B cell (primary cell): Measurements from ENCODE around the gene ORC1. TPM values are rescaled to one million over a fixed set of nuclear protein-coding genes. Genes with fewer than 3 reads are reported as not detected.

Experiments
- ATAC-seq: fragments of 200-7000 bp; cut with Tn5 transposase; one replicate; pipeline ENCODE4 v1.10.0; 2021; ENCODE audit warnings: low read depth, mild to moderate bottlenecking, moderate number of reproducible peaks, moderate library complexity
- CTCF ChIA-PET: fragments of 350-600 bp; sonication (Branson Sonifier 250); formaldehyde crosslinking; loops from one replicate; lab custom pipeline; 2021; ENCODE audit warnings: antibody characterized with exemption, inconsistent platforms; lab: Charles Lee
- POLR2A ChIA-PET: fragments of 350-600 bp; sonication (Branson Sonifier 250); formaldehyde crosslinking; loops from one replicate; lab custom pipeline; 2021; ENCODE audit warnings: antibody characterized with exemption; lab: Charles Lee
- DNase-seq: peaks from one replicate; pipeline ENCODE4 v3.0.0; 2013
- H2AFZ ChIP-seq: 2 replicates; pipeline ENCODE4 v1.6.1; 2012; ENCODE audit warnings: mild to moderate bottlenecking, low read depth, low read length; ENCODE audit not compliant: insufficient read depth, poor library complexity, severe bottlenecking
- H3K27ac ChIP-seq, 2 donors: 1 replicate in 1 of 2; 2 replicates in 1 of 2; pipeline ENCODE4 v1.5.1; 2012 to 2013; ENCODE audit warnings: low read length in 2 of 2, mild to moderate bottlenecking in 2 of 2, moderate library complexity in 1 of 2
- H3K27me3 ChIP-seq, 4 experiments: fragments of 200-600 bp in 1 of 4; sonication (generic) in 1 of 4; replicated peaks in 1 of 4; 1 replicate in 2 of 4; 2 replicates in 2 of 4; pipeline versions ENCODE4 v1.6.1 to v1.7.0; 2013 to 2016; ENCODE audit warnings: low read length in 3 of 4, mild to moderate bottlenecking in 2 of 4, mixed read lengths in 1 of 4, moderate library complexity in 1 of 4; ENCODE audit not compliant: insufficient read depth in 4 of 4, control insufficient read depth in 3 of 4; ENCODE audit errors: control extremely low read depth in 1 of 4
- H3K36me3 ChIP-seq, 2 experiments: replicated peaks in 1 of 2; 1 replicate in 1 of 2; 2 replicates in 1 of 2; pipeline versions ENCODE4 v1.6.1 to v1.7.1; 2013; ENCODE audit warnings: low read length in 1 of 2; ENCODE audit not compliant: insufficient read depth in 2 of 2, control insufficient read depth in 1 of 2; ENCODE audit errors: control extremely low read depth in 1 of 2, extremely low read depth in 1 of 2
- H3K4me1 ChIP-seq, 2 donors: fragments of 200-600 bp in 1 of 2; sonication (generic) in 1 of 2; 1 replicate in 1 of 2; 2 replicates in 1 of 2; pipeline versions ENCODE4 v1.5.1 to v1.6.1; 2013 to 2017; ENCODE audit warnings: low read length in 2 of 2; ENCODE audit not compliant: control insufficient read depth in 2 of 2, insufficient read depth in 2 of 2
- H3K4me2 ChIP-seq: replicated peaks from 2 replicates; pipeline ENCODE3; 2012; ENCODE audit warnings: mild to moderate bottlenecking, low read depth, low read length; ENCODE audit not compliant: poor library complexity, severe bottlenecking
- H3K4me3 ChIP-seq, 5 experiments: fragments of 200-600 bp in 1 of 5; sonication (generic) in 1 of 5; 1 replicate in 3 of 5; 2 replicates in 2 of 5; pipeline versions ENCODE4 v1.5.1 to v1.7.0; 2011 to 2016; ENCODE audit warnings: low read length in 4 of 5, mild to moderate bottlenecking in 4 of 5, low read depth in 2 of 5, control low read depth in 1 of 5, moderate library complexity in 1 of 5; ENCODE audit not compliant: insufficient read depth in 1 of 5; ENCODE audit errors: control extremely low read depth in 1 of 5, extremely low read depth in 1 of 5
- H3K79me2 ChIP-seq: fragments of 200-600 bp; sonication (generic); one replicate; pipeline ENCODE4 v1.6.0; 2016; ENCODE audit warnings: low read length; ENCODE audit not compliant: control insufficient read depth, insufficient read depth
- H3K9ac ChIP-seq: fragments of 200-600 bp; sonication (generic); 2 replicates; pipeline ENCODE4 v1.6.1; 2017; ENCODE audit warnings: mild to moderate bottlenecking, low read length, moderate library complexity
- H3K9me3 ChIP-seq, 3 donors: one replicate each; pipeline versions ENCODE4 v1.6.1 to v1.7.1; 2013; ENCODE audit warnings: low read length in 2 of 3; ENCODE audit not compliant: control insufficient read depth in 2 of 3, insufficient read depth in 1 of 3; ENCODE audit errors: control extremely low read depth in 1 of 3
- H4K20me1 ChIP-seq: 2 replicates; pipeline ENCODE4 v1.6.0; 2012; ENCODE audit warnings: mild to moderate bottlenecking, low read length; ENCODE audit not compliant: insufficient read depth, control insufficient read depth, poor library complexity, severe bottlenecking
- H3K27ac Mint-ChIP-seq: one replicate; pipeline ENCODE4 v1.8.0; 2021; ENCODE audit warnings: mixed read lengths
- H3K27me3 Mint-ChIP-seq: one replicate; pipeline ENCODE4 v1.8.0; 2021; ENCODE audit warnings: mixed read lengths
- H3K4me1 Mint-ChIP-seq: one replicate; pipeline ENCODE4 v1.8.0; 2021; ENCODE audit warnings: mixed read lengths
- H3K4me3 Mint-ChIP-seq: one replicate; pipeline ENCODE4 v1.8.0; 2021; ENCODE audit warnings: mixed read lengths
- H3K9me3 Mint-ChIP-seq: one replicate; pipeline ENCODE4 v1.8.0; 2022; ENCODE audit warnings: mixed read lengths; ENCODE audit not compliant: insufficient read depth
- EZH2 ChIP-seq: IDR thresholded peaks from 2 replicates; pipeline ENCODE4 v1.6.1; 2012; ENCODE audit warnings: borderline replicate concordance, low read depth, mild to moderate bottlenecking, moderate library complexity, low read length; ENCODE audit not compliant: insufficient read depth, poor library complexity, severe bottlenecking
- WGBS: methylation state at CpG from one replicate; pipeline ENCODE4 v1.1.5; 2013; ENCODE audit warnings: missing lambda C conversion rate; ENCODE audit not compliant: insufficient coverage; 5-methylcytosine and 5-hydroxymethylcytosine counted together
- intact Hi-C: fragments of 100-400 bp; cut with micrococcal nuclease; formaldehyde crosslinking; loops from one replicate; pipeline ENCODE4 v1.10.0; 2022
- polyA plus RNA-seq: library from polyadenylated mRNA; depleted of rRNA; stranded (reverse); fragments of >200 nt; gene quantifications from 2 replicates; pipeline ENCODE4 v1.2.3, GENCODE V29; 2012
- total RNA-seq, 2 donors: library from RNA; stranded (reverse); fragments of 120-200 nt in 1 of 2; gene quantifications; 1 replicate in 1 of 2; 2 replicates in 1 of 2; pipeline versions ENCODE4 v1.2.3 to v1.2.4, GENCODE V29; 2013 to 2022
- TF ChIP-seq, protein P1 (sequence below): fragments of 200-600 bp; IDR thresholded peaks from one replicate; pipeline ENCODE4 v1.8.0; 2022; ENCODE audit warnings: antibody characterized with exemption, mild to moderate bottlenecking

The ORC1 gene
- total and polyA plus RNA-seq, 2 donors (not counting 1 experiment from before 2014, with no cell fraction given), result 0.78 to 1.3 TPM

DNA sequence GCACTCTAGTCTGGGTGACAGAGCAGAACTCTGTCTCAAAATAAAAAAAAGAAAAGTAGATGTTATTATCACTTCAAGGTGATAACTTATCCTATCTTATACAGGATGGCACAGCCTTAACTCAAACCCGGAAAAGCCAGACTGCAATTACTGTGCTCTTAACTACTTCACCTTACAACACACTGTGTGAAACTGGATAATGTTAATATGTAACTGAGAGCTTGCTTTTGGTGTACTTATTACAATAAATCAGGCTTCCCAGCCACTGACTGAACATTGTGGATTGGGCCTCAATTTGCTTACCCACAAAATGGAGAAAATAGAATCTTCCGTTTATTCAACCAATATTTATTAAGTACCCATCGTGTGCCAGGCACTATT lies 1.4 kb downstream of the ORC1 start:
- H3K27me3 Mint-ChIP-seq, result no peaks in the 10 kb centered on the region
- Histone ChIP-seq H3K9ac (no peak overlapping the region), H3K36me3 (peaks cover 0 to 11% of the 10 kb centered on the region in 2 experiments), H3K27ac (no peak overlapping the region), H2AFZ (no peak overlapping the region), H3K4me2 (no peak overlapping the region), H3K79me2 (peaks cover 45% of the 10 kb centered on the region), H3K4me3 (no peak overlapping the region), H4K20me1 (no peaks in the 10 kb centered on the region), H3K27me3 (no peaks in the 10 kb centered on the region), H3K9me3 (no peaks in the 10 kb centered on the region), H3K4me1 (peaks cover 15 to 22% of the 10 kb centered on the region in 2 donors)
- H3K9me3 Mint-ChIP-seq, result no peaks in the 10 kb centered on the region
- H3K27ac Mint-ChIP-seq, result no peak overlapping the region
- ChIA-PET CTCF (no interaction called here), POLR2A (no interaction called here)
- ATAC-seq (no peak), DNase-seq (no peak)
- intact Hi-C loops, result loop anchor here (10.0 kb wide), 1 partner anchor 522 kb away; the partner anchor contains the start of genes ECHDC2 and SCP2
- WGBS, result no CpG with 5 or more reads among the region's 3 CpGs
- H3K4me1 Mint-ChIP-seq, result peaks cover 32% of the 10 kb centered on the region
- TF ChIP-seq, protein P1, sequence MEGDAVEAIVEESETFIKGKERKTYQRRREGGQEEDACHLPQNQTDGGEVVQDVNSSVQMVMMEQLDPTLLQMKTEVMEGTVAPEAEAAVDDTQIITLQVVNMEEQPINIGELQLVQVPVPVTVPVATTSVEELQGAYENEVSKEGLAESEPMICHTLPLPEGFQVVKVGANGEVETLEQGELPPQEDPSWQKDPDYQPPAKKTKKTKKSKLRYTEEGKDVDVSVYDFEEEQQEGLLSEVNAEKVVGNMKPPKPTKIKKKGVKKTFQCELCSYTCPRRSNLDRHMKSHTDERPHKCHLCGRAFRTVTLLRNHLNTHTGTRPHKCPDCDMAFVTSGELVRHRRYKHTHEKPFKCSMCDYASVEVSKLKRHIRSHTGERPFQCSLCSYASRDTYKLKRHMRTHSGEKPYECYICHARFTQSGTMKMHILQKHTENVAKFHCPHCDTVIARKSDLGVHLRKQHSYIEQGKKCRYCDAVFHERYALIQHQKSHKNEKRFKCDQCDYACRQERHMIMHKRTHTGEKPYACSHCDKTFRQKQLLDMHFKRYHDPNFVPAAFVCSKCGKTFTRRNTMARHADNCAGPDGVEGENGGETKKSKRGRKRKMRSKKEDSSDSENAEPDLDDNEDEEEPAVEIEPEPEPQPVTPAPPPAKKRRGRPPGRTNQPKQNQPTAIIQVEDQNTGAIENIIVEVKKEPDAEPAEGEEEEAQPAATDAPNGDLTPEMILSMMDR, result no peak
- TF ChIP-seq EZH2, result no peak
- H3K4me3 Mint-ChIP-seq, result no peak overlapping the region

DNA sequence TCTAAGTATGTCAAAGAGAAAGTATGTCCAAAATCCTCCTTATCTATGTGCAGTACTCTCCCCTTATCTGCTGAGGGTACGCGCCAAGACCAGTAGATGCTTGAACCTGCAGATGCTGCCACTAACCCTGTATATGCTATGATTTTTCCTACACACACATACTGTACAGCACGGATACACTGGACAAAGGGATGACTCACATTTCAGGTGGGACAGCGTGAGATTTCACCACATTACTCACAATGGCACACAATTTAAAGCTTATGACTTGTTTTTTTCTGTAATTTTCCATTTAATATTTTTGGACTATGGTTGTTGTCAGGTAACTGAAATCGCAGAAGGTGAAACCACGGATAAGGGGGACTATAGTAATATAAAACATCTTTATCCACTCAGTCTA lies 4.1 kb downstream of the ORC1 start:
- no peak overlapping the region for H3K27ac ChIP-seq
- intact Hi-C loops, result loop anchor here (10.0 kb wide), 1 partner anchor 525 kb away; the partner anchor contains the start of genes ECHDC2 and SCP2
- ChIA-PET CTCF (interaction anchor here (0.6 kb wide), 1 partner anchor 108 kb away, joined by 3 read pairs; no protein-coding TSS in a partner anchor), POLR2A (interaction anchor here (0.7 kb wide), 1 partner anchor 700 kb away, joined by 4 read pairs; no protein-coding TSS in a partner anchor)
- no peaks in the 10 kb centered on the region for H3K9me3 Mint-ChIP-seq
- H3K36me3 ChIP-seq, result no peaks in the 10 kb centered on the region
- peaks cover 8 to 15% of the 10 kb centered on the region in 2 donors for H3K4me1 ChIP-seq
- ATAC-seq (no peak), DNase-seq (no peak)
- H3K27me3 Mint-ChIP-seq, result no peaks in the 10 kb centered on the region
- H3K27ac Mint-ChIP-seq, result no peak overlapping the region
- H3K79me2 ChIP-seq, result peaks cover 23% of the 10 kb centered on the region
- H2AFZ ChIP-seq, result no peak overlapping the region
- H3K4me3 ChIP-seq, result no peak overlapping the region
- no peak for TF ChIP-seq EZH2
- TF ChIP-seq, protein P1, result no peak
- no peaks in the 10 kb centered on the region for H3K27me3 ChIP-seq
- peaks cover 18% of the 10 kb centered on the region for H3K4me1 Mint-ChIP-seq
- no peak overlapping the region for H3K9ac ChIP-seq
- H3K9me3 ChIP-seq, result no peaks in the 10 kb centered on the region
- no peak overlapping the region for H3K4me2 ChIP-seq
- H4K20me1 ChIP-seq, result no peaks in the 10 kb centered on the region
- WGBS, result 100% methylated on average over 2 of the region's 6 CpGs
- no peak overlapping the region for H3K4me3 Mint-ChIP-seq
